ENCODE data around the gene CALHM6.
"Not testable (repeated sequence)": the region's sequence is repeated elsewhere in the genome, so short reads cannot be mapped to it uniquely, and the experiment has no call there.

The CALHM6 gene

GRCh38 chr6:116476002-116476678 lies 15.0 kb downstream of the CALHM6 start:
- Histone ChIP-seq H3K4me1 (ENCODE audit: control insufficient read depth, insufficient read depth, low read length) (no peaks in the 10 kb centered on the region), H3K27me3 (ENCODE audit: control insufficient read depth in 1 of 2, insufficient read depth in 2 of 2, low read length in 2 of 2) (no peaks in the 10 kb centered on the region), H3K4me3 (ENCODE audit: low read length in 2 of 2) (no peak overlapping the region), H3K9ac (ENCODE audit: low read length in 2 of 2) (no peak overlapping the region), H3K9me3 (ENCODE audit: control insufficient read depth in 2 of 2, low read length in 2 of 2) (no peaks in the 10 kb centered on the region), H3K36me3 (ENCODE audit: control insufficient read depth in 2 of 2, insufficient read depth in 2 of 2, low read length in 2 of 2) (no peaks in the 10 kb centered on the region), H3K27ac (ENCODE audit: low read length) (no peak overlapping the region)

- Histone ChIP-seq H3K9me3 (ENCODE audit: control insufficient read depth in 2 of 2, low read length in 2 of 2) (no peaks in the 10 kb centered on the region), H3K36me3 (ENCODE audit: control insufficient read depth in 2 of 2, insufficient read depth in 2 of 2, low read length in 2 of 2) (no peaks in the 10 kb centered on the region), H3K27ac (ENCODE audit: low read length) (no peak overlapping the region), H3K4me3 (ENCODE audit: low read length in 2 of 2) (no peak overlapping the region), H3K4me1 (ENCODE audit: control insufficient read depth, insufficient read depth, low read length) (no peaks in the 10 kb centered on the region), H3K27me3 (ENCODE audit: control insufficient read depth in 1 of 2, insufficient read depth in 2 of 2, low read length in 2 of 2) (no peaks in the 10 kb centered on the region), H3K9ac (ENCODE audit: low read length in 2 of 2) (no peak overlapping the region)
Observed at GRCh38 chr6:116482780-116483179, 21.6 kb downstream of the CALHM6 start.

GRCh38 chr6:116483616-116484015 lies 22.4 kb downstream of the CALHM6 start:
- H3K4me1 ChIP-seq (ENCODE audit: control insufficient read depth, insufficient read depth, low read length), result no peaks in the 10 kb centered on the region
- H3K27ac ChIP-seq (ENCODE audit: low read length), result no peak overlapping the region
- H3K4me3 ChIP-seq (ENCODE audit: low read length in 2 of 2), result no peak overlapping the region
- H3K9me3 ChIP-seq (ENCODE audit: control insufficient read depth in 2 of 2, low read length in 2 of 2), result no peaks in the 10 kb centered on the region
- no peak overlapping the region for H3K9ac ChIP-seq (ENCODE audit: low read length in 2 of 2)
- no peaks in the 10 kb centered on the region for H3K27me3 ChIP-seq (ENCODE audit: control insufficient read depth in 1 of 2, insufficient read depth in 2 of 2, low read length in 2 of 2)
- no peaks in the 10 kb centered on the region for H3K36me3 ChIP-seq (ENCODE audit: control insufficient read depth in 2 of 2, insufficient read depth in 2 of 2, low read length in 2 of 2)

- Histone ChIP-seq H3K4me3 (ENCODE audit: low read length in 2 of 2) (no peak overlapping the region), H3K36me3 (ENCODE audit: control insufficient read depth in 2 of 2, insufficient read depth in 2 of 2, low read length in 2 of 2) (no peaks in the 10 kb centered on the region), H3K9me3 (ENCODE audit: control insufficient read depth in 2 of 2, low read length in 2 of 2) (no peaks in the 10 kb centered on the region), H3K27ac (ENCODE audit: low read length) (no peak overlapping the region), H3K27me3 (ENCODE audit: control insufficient read depth in 1 of 2, insufficient read depth in 2 of 2, low read length in 2 of 2) (no peaks in the 10 kb centered on the region), H3K9ac (ENCODE audit: low read length in 2 of 2) (no peak overlapping the region), H3K4me1 (ENCODE audit: control insufficient read depth, insufficient read depth, low read length) (no peaks in the 10 kb centered on the region)
Observed at GRCh38 chr6:116485559-116486184, 24.5 kb downstream of the CALHM6 start.

- Histone ChIP-seq H3K27me3 (ENCODE audit: control insufficient read depth in 1 of 2, insufficient read depth in 2 of 2, low read length in 2 of 2) (no peaks in the 10 kb centered on the region), H3K9ac (ENCODE audit: low read length in 2 of 2) (no peak overlapping the region), H3K36me3 (ENCODE audit: control insufficient read depth in 2 of 2, insufficient read depth in 2 of 2, low read length in 2 of 2) (no peaks in the 10 kb centered on the region), H3K4me1 (ENCODE audit: control insufficient read depth, insufficient read depth, low read length) (no peaks in the 10 kb centered on the region), H3K4me3 (ENCODE audit: low read length in 2 of 2) (no peak overlapping the region), H3K27ac (ENCODE audit: low read length) (no peak overlapping the region), H3K9me3 (ENCODE audit: control insufficient read depth in 2 of 2, low read length in 2 of 2) (no peaks in the 10 kb centered on the region)
Observed at GRCh38 chr6:116491610-116492330, 30.6 kb downstream of the CALHM6 start.

GRCh38 chr6:116492331-116493067 lies 31.3 kb downstream of the CALHM6 start:
- H3K4me1 ChIP-seq (ENCODE audit: control insufficient read depth, insufficient read depth, low read length), result no peaks in the 10 kb centered on the region
- no peak overlapping the region for H3K27ac ChIP-seq (ENCODE audit: low read length)
- no peak overlapping the region for H3K4me3 ChIP-seq (ENCODE audit: low read length in 2 of 2)
- H3K9ac ChIP-seq (ENCODE audit: low read length in 2 of 2), result no peak overlapping the region
- no peaks in the 10 kb centered on the region for H3K27me3 ChIP-seq (ENCODE audit: control insufficient read depth in 1 of 2, insufficient read depth in 2 of 2, low read length in 2 of 2)
- H3K9me3 ChIP-seq (ENCODE audit: control insufficient read depth in 2 of 2, low read length in 2 of 2), result no peaks in the 10 kb centered on the region
- H3K36me3 ChIP-seq (ENCODE audit: control insufficient read depth in 2 of 2, insufficient read depth in 2 of 2, low read length in 2 of 2), result no peaks in the 10 kb centered on the region

GRCh38 chr6:116495161-116495560 lies 34.0 kb downstream of the CALHM6 start:
- not testable (repeated sequence) for H3K9me3 ChIP-seq (ENCODE audit: control insufficient read depth in 2 of 2, low read length in 2 of 2); H3K27me3 ChIP-seq (ENCODE audit: control insufficient read depth in 1 of 2, insufficient read depth in 2 of 2, low read length in 2 of 2); H3K4me3 ChIP-seq (ENCODE audit: low read length in 2 of 2); H3K9ac ChIP-seq (ENCODE audit: low read length in 2 of 2); H3K27ac ChIP-seq (ENCODE audit: low read length); H3K36me3 ChIP-seq (ENCODE audit: control insufficient read depth in 2 of 2, insufficient read depth in 2 of 2, low read length in 2 of 2); H3K4me1 ChIP-seq (ENCODE audit: control insufficient read depth, insufficient read depth, low read length)

GRCh38 chr6:116497113-116497676 lies 36.0 kb downstream of the CALHM6 start:
- Histone ChIP-seq H3K27me3 (ENCODE audit: control insufficient read depth in 1 of 2, insufficient read depth in 2 of 2, low read length in 2 of 2) (peaks cover 0 to 9% of the 10 kb centered on the region in 2 donors), H3K27ac (ENCODE audit: low read length) (no peak overlapping the region), H3K9ac (ENCODE audit: low read length in 2 of 2) (no peak overlapping the region), H3K4me1 (ENCODE audit: control insufficient read depth, insufficient read depth, low read length) (no peaks in the 10 kb centered on the region), H3K9me3 (ENCODE audit: control insufficient read depth in 2 of 2, low read length in 2 of 2) (no peaks in the 10 kb centered on the region), H3K36me3 (ENCODE audit: control insufficient read depth in 2 of 2, insufficient read depth in 2 of 2, low read length in 2 of 2) (no peaks in the 10 kb centered on the region), H3K4me3 (ENCODE audit: low read length in 2 of 2) (no peak overlapping the region)

- no peak overlapping the region for H3K27ac ChIP-seq (ENCODE audit: low read length)
- no peak overlapping the region for H3K9ac ChIP-seq (ENCODE audit: low read length in 2 of 2)
- H3K36me3 ChIP-seq (ENCODE audit: control insufficient read depth in 2 of 2, insufficient read depth in 2 of 2, low read length in 2 of 2), result no peaks in the 10 kb centered on the region
- H3K4me3 ChIP-seq (ENCODE audit: low read length in 2 of 2), result no peak overlapping the region
- H3K9me3 ChIP-seq (ENCODE audit: control insufficient read depth in 2 of 2, low read length in 2 of 2), result no peaks in the 10 kb centered on the region
- H3K4me1 ChIP-seq (ENCODE audit: control insufficient read depth, insufficient read depth, low read length), result no peaks in the 10 kb centered on the region
- peaks cover 0 to 9% of the 10 kb centered on the region in 2 donors for H3K27me3 ChIP-seq (ENCODE audit: control insufficient read depth in 1 of 2, insufficient read depth in 2 of 2, low read length in 2 of 2)
Observed at GRCh38 chr6:116500969-116501433, 39.8 kb downstream of the CALHM6 start.

GRCh38 chr6:116507324-116507723 lies 46.1 kb downstream of the CALHM6 start:
- H3K4me1 ChIP-seq (ENCODE audit: control insufficient read depth, insufficient read depth, low read length), result peaks cover 6% of the 10 kb centered on the region
- no peaks in the 10 kb centered on the region for H3K36me3 ChIP-seq (ENCODE audit: control insufficient read depth in 2 of 2, insufficient read depth in 2 of 2, low read length in 2 of 2)
- H3K9ac ChIP-seq (ENCODE audit: low read length in 2 of 2), result no peak overlapping the region
- H3K9me3 ChIP-seq (ENCODE audit: control insufficient read depth in 2 of 2, low read length in 2 of 2), result no peaks in the 10 kb centered on the region
- no peak overlapping the region for H3K4me3 ChIP-seq (ENCODE audit: low read length in 2 of 2)
- no peaks in the 10 kb centered on the region for H3K27me3 ChIP-seq (ENCODE audit: control insufficient read depth in 1 of 2, insufficient read depth in 2 of 2, low read length in 2 of 2)
- no peak overlapping the region for H3K27ac ChIP-seq (ENCODE audit: low read length)
